Keratinocyte (primary cell): ENCODE measurements around the gene PRDM10. TPM values are rescaled to one million over a fixed set of nuclear protein-coding genes. Genes with fewer than 3 reads are reported as not detected.

ENCODE experiments used
- DNase-seq: peaks from one replicate; pipeline ENCODE4 v3.0.0-alpha.2; 2011; ENCODE audit warnings: low read depth, missing footprints, low spot score
- FAIRE-seq: peaks from 2 replicates; lab custom pipeline; 2011; peaks lifted over from hg19 to GRCh38; lab: Jason Lieb, UNC
- H2AFZ ChIP-seq: 2 replicates; pipeline ENCODE4 v1.6.0; 2012; ENCODE audit warnings: low read length, control low read depth, inconsistent platforms; ENCODE audit not compliant: control insufficient read depth
- H3K27ac ChIP-seq: 2 replicates; pipeline ENCODE4 v1.5.1; 2011; ENCODE audit warnings: low read length; ENCODE audit not compliant: control insufficient read depth, insufficient read depth
- H3K27me3 ChIP-seq: 3 replicates; pipeline ENCODE4 v1.6.0; 2011; ENCODE audit warnings: low read length; ENCODE audit not compliant: control insufficient read depth, insufficient read depth; ENCODE audit errors: extremely low read depth
- H3K36me3 ChIP-seq, 2 experiments: 2 replicates in 1 of 2; 3 replicates in 1 of 2; pipeline ENCODE4 v1.5.1; 2011; ENCODE audit warnings: low read length in 2 of 2, mild to moderate bottlenecking in 1 of 2; ENCODE audit not compliant: control insufficient read depth in 2 of 2, insufficient read depth in 2 of 2; ENCODE audit errors: extremely low read depth in 1 of 2
- H3K4me1 ChIP-seq: 3 replicates; pipeline ENCODE4 v1.5.1; 2011; ENCODE audit warnings: low read length; ENCODE audit not compliant: control insufficient read depth, insufficient read depth; ENCODE audit errors: extremely low read depth
- H3K4me2 ChIP-seq: 3 replicates; pipeline ENCODE4 v1.6.0; 2011; ENCODE audit warnings: low read depth, low read length; ENCODE audit not compliant: control insufficient read depth, insufficient read depth; ENCODE audit errors: extremely low read depth
- H3K4me3 ChIP-seq, 3 experiments: fragments of 200-600 bp in 1 of 3; sonication (generic) in 1 of 3; 2 replicates in 2 of 3; 3 replicates in 1 of 3; pipeline ENCODE4 v1.5.1; 2011 to 2016; ENCODE audit warnings: low read length in 3 of 3, mild to moderate bottlenecking in 3 of 3, control low read depth in 2 of 3, inconsistent platforms in 1 of 3, low read depth in 1 of 3, mixed read lengths in 1 of 3, mixed run types in 1 of 3, moderate library complexity in 1 of 3; ENCODE audit not compliant: control insufficient read depth in 2 of 3, insufficient read depth in 2 of 3; ENCODE audit errors: extremely low read depth in 1 of 3
- H3K79me2 ChIP-seq: 2 replicates; pipeline ENCODE4 v1.6.0; 2012; ENCODE audit warnings: low read length; ENCODE audit not compliant: control insufficient read depth, insufficient read depth
- H3K9ac ChIP-seq: 3 replicates; pipeline ENCODE4 v1.6.0; 2011; ENCODE audit warnings: low read length; ENCODE audit not compliant: control insufficient read depth, insufficient read depth; ENCODE audit errors: extremely low read depth
- H3K9me1 ChIP-seq: 3 replicates; pipeline ENCODE4 v1.6.0; 2011; ENCODE audit warnings: low read length; ENCODE audit not compliant: control insufficient read depth, insufficient read depth; ENCODE audit errors: extremely low read depth
- H3K9me3 ChIP-seq: 2 replicates; pipeline ENCODE4 v1.5.1; 2012; ENCODE audit warnings: low read depth, low read length; ENCODE audit not compliant: control insufficient read depth
- H4K20me1 ChIP-seq: 3 replicates; pipeline ENCODE4 v1.6.0; 2011; ENCODE audit warnings: low read length; ENCODE audit not compliant: control insufficient read depth, insufficient read depth; ENCODE audit errors: extremely low read depth
- EZH2 ChIP-seq: IDR thresholded peaks from one replicate; pipeline ENCODE4 v1.6.1; 2012; ENCODE audit warnings: inconsistent platforms, mild to moderate bottlenecking, low read length, moderate library complexity
- dilution Hi-C: fragments of 300-500 bp; cut with MboI; formaldehyde crosslinking; loops from one replicate; pipeline ENCODE4 v1.7.0; 2020; ENCODE audit warnings: low sequenced_read_pairs; ENCODE audit not compliant: extremely low pct_ligation_motif_present
- polyA plus RNA-seq, 5 experiments: library from polyadenylated mRNA; depleted of rRNA in 3 of 5; stranded (reverse) in 3 of 5; stranded (forward) in 1 of 5; unstranded in 1 of 5; fragments of >200 nt; gene quantifications; 1 replicate in 1 of 5; 2 replicates in 3 of 5; 3 replicates in 1 of 5; pipeline versions ENCODE4 v1.2.1 to v1.2.3, GENCODE V29; 2011 to 2012; ENCODE audit warnings: missing spikeins in 2 of 5, low read depth in 1 of 5, low replicate concordance in 1 of 5
- TF ChIP-seq, protein P1 (sequence below), 3 experiments: IDR thresholded peaks in 1 of 3; conservative IDR thresholded peaks in 1 of 3; optimal IDR thresholded peaks in 1 of 3; 2 replicates in 2 of 3; 3 replicates in 1 of 3; pipeline versions ENCODE3 to v1.5.1; 2011; ENCODE audit warnings: low read length in 3 of 3, mild to moderate bottlenecking in 3 of 3, moderate library complexity in 2 of 3, control low read depth in 1 of 3, inconsistent platforms in 1 of 3; ENCODE audit not compliant: insufficient read depth in 2 of 3; ENCODE audit errors: extremely low read depth in 1 of 3

PRDM10 gene
- polyA plus RNA-seq, 1 donor (not counting 4 experiments of a cell fraction or from before 2014, with no cell fraction given): 4.7 TPM

DNA sequence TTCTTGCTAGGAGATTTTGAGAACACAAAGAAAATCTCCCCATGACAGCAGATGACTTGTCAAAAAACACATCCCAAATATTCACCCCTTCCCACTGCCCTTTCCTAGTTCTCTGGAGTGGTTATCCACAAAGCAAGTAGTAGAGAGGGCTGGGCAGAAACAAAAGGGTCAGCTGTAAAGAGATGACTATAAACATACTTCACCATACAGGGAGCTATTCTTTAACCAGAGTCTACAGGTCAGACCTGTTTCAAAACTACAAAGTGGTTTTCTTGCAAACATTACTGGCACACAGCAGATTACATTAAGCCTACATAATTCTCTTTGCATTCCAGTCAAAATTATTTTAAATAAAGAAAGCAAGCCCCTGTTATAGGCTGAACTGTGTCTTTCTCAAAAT lies 59.6 kb downstream of the PRDM10 start:
- Histone ChIP-seq H3K9ac (no peak overlapping the region), H3K36me3 (peaks cover 15 to 17% of the 10 kb centered on the region in 2 experiments)

DNA sequence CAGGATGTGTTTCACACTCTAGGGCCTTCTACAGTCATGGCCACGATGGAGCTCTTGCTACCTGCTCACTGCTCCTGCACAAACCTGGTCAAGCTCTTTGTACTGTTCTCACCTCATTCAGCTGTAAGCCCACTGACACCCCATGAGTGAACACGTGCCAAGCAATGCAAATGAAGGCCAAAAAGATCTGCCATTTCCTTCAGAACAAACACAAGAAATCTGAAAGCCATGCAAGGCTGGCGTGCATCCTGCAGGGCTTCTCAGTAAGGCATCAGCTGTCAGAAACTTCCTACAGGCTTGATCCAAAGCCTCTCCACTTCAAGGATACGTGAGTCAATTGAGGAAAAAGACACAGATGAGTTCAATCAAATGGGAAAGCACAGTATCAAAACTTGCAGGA lies 63.1 kb downstream of the PRDM10 start:
- Histone ChIP-seq H3K36me3 (peaks cover 7% of the 10 kb centered on the region in 2 experiments), H3K27me3 (no peaks in the 10 kb centered on the region), H3K4me2 (no peak overlapping the region), H3K9me3 (no peaks in the 10 kb centered on the region), H3K9ac (no peak overlapping the region), H3K27ac (no peak overlapping the region), H3K9me1 (no peaks in the 10 kb centered on the region), H3K79me2 (no peaks in the 10 kb centered on the region), H2AFZ (no peak overlapping the region), H3K4me1 (no peaks in the 10 kb centered on the region), H4K20me1 (no peaks in the 10 kb centered on the region), H3K4me3 (no peak overlapping the region)
- FAIRE-seq (no peak), DNase-seq (no peak)
- dilution Hi-C loops: loop anchor here (25.0 kb wide), 1 partner anchor 198 kb away; no protein-coding TSS in a partner anchor
- TF ChIP-seq EZH2: no peak
- TF ChIP-seq, protein P1, sequence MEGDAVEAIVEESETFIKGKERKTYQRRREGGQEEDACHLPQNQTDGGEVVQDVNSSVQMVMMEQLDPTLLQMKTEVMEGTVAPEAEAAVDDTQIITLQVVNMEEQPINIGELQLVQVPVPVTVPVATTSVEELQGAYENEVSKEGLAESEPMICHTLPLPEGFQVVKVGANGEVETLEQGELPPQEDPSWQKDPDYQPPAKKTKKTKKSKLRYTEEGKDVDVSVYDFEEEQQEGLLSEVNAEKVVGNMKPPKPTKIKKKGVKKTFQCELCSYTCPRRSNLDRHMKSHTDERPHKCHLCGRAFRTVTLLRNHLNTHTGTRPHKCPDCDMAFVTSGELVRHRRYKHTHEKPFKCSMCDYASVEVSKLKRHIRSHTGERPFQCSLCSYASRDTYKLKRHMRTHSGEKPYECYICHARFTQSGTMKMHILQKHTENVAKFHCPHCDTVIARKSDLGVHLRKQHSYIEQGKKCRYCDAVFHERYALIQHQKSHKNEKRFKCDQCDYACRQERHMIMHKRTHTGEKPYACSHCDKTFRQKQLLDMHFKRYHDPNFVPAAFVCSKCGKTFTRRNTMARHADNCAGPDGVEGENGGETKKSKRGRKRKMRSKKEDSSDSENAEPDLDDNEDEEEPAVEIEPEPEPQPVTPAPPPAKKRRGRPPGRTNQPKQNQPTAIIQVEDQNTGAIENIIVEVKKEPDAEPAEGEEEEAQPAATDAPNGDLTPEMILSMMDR (optimal IDR thresholded peaks at IDR 0.05 in 1 of 3, IDR thresholded peaks at IDR 0.05 in 1 of 3, conservative IDR thresholded peaks at IDR 0.05 in 1 of 3; ENCODE audit: extremely low read depth in 1 of 3, insufficient read depth in 2 of 3, low read length in 3 of 3): no peak

More for the DNA sequence above, 59.6 kb downstream of the PRDM10 start:
- Histone ChIP-seq H3K9me1 (no peaks in the 10 kb centered on the region), H3K4me1 (no peaks in the 10 kb centered on the region), H3K9me3 (no peaks in the 10 kb centered on the region), H3K27ac (no peak overlapping the region), H2AFZ (no peak overlapping the region), H3K79me2 (no peaks in the 10 kb centered on the region), H3K27me3 (no peaks in the 10 kb centered on the region), H3K4me3 (no peak overlapping the region), H4K20me1 (peaks cover 3% of the 10 kb centered on the region), H3K4me2 (no peak overlapping the region)
- dilution Hi-C loops: loop anchor here (25.0 kb wide), 1 partner anchor 194 kb away; no protein-coding TSS in a partner anchor
- DNase-seq (no peak), FAIRE-seq (no peak)
- TF ChIP-seq EZH2: no peak
- TF ChIP-seq, protein P1 (optimal IDR thresholded peaks at IDR 0.05 in 1 of 3, IDR thresholded peaks at IDR 0.05 in 1 of 3, conservative IDR thresholded peaks at IDR 0.05 in 1 of 3; ENCODE audit: extremely low read depth in 1 of 3, insufficient read depth in 2 of 3, low read length in 3 of 3): no peak
